HG03097 (cell line): ENCODE data around the gene P2RX4.
"Not testable (repeated sequence)": the region's sequence is repeated elsewhere in the genome, so short reads cannot be mapped to it uniquely, and the experiment has no call there.

Experiments
- ATAC-seq: cut with Tn5 transposase; IDR thresholded peaks from one replicate; pipeline ENCODE4 v1.9.1; 2021; ENCODE audit not compliant: unreplicated experiment, low FRiP score

The P2RX4 gene

GRCh38 chr12:121264951-121265515, 55.1 kb downstream of the P2RX4 start:
- ATAC-seq, result no peak

GRCh38 chr12:121267822-121268221, 57.9 kb downstream of the P2RX4 start:
- ATAC-seq, result no peak

DNA sequence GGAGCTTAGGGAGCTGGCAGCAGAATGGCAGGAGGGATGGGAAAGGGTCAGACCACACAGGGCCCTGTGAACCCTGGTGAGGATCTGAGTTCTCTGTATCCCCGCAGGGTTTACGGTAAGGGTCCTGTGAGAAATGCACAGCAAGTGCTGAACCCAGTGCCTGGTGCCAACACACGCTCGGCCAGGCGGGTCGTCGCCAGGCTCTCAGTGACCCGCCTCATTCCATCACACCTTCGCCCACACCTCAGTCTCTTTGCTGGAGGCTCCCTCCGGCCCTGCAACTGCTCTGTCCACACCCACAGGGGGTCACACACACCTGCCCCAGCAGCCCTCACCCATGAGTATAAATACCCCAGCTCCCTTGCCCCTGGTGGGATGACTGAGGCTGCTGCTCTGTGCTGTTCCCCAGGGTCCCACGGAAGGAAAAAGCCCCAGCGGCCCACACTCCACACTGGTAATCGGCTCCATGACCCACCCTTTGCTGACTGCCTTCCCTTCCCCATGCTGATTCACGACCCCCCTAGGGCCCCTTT, 63.5 kb downstream of the P2RX4 start:
- no peak for ATAC-seq

GRCh38 chr12:121274036-121274763, 64.3 kb downstream of the P2RX4 start:
- no peak for ATAC-seq

DNA sequence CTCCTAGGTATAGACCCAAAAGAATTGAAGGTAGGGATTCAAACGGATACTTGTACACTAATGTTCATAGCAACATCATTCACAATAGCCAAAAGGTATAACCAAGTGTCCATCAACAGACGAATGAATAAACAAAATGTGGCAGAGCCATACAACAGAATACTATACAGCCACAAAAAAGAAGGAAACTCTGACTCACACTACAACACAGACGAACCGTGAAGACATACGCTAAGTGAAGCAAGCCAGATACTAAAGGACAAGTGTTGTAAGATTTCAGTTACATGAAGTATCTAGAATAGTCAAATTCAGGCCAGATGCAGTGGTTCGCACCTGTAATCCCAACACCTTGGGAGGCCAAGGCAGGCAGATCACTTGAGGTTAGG, 67.4 kb downstream of the P2RX4 start:
- ATAC-seq, result no peak

DNA sequence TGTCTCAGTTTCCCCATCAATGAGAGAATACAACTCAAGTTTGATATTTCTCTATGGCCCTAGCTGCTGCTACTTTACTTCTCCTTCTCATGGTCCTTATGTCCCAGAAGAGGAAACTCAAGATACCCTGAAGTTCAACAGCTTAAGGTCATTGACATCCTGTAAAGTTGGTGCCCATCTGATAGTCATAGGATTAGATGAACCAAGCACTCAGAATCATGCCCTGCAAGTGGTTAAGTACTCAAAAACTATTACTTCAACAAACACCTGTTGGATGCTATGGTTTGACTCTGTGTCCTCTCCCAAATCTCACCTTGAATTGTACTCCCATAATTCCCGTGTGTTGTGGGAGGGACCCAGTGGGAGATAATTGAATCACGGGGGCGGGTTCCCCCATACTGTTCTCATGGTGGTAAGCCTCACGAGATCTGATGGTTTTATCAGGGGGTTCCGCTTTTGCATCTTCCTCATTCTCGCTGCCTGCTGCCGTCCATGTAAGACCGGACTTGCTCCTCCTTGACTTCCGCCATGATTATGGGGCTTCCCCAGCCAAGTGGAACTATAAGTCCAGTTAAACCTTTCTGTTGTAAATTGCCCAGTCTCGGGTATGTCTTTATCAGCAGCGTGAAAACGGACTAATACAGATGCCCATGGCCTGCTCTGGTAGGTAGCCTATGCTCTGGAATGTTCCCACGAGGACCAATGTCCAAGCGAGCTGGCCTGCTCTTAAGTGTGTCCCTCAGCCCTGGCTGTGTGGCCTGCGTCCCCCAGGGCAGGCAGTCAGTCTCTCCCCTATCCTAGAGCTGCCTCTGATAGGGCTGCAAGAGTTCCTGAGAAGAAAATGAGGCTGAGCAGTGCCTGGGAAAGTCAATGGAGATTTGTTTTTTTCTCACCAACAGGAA, 68.5 kb downstream of the P2RX4 start:
- no peak for ATAC-seq

DNA sequence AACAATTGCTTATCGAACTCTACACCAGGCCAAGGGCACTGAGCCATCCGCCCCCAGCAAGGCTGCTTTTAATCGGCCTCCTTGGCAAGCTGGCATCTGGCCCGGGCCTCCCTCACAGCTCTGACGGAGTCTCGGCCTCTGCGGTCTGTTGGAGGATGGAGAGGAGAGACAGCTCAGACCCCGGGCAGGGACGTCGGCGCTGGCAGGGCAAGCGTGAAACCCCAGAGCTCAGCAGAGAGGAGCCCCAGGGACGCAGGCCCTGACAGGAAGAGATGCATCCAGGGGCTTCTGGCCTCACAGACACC, 69.1 kb downstream of the P2RX4 start:
- no peak for ATAC-seq

- no peak for ATAC-seq
Observed at GRCh38 chr12:121279507-121279915, 69.6 kb downstream of the P2RX4 start.

GRCh38 chr12:121280531-121280930, 70.6 kb downstream of the P2RX4 start:
- ATAC-seq, result not testable (repeated sequence)

DNA sequence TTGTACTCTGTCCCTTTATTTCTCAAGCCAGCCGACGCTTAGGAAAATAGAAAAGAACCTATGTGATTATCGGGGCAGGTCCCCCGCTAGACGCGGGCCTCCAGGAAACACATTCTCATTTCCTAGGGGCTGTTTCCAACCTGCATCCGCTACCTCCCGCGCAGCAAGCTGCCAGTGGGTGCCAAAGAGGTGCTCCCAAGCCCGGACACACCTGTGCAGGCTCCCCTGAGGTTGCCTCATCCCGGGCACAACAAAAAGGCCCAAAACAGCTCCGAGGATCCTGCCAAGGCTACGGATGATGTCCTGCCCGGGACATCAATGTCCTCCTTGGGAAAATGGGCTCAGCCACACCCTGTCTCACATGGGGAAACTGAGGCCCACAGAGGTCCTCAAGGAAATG, 71.2 kb downstream of the P2RX4 start:
- ATAC-seq, result not testable (repeated sequence)

- no peak for ATAC-seq
Observed at GRCh38 chr12:121282072-121282742, 72.3 kb downstream of the P2RX4 start.

- not testable (repeated sequence) for ATAC-seq
Observed at GRCh38 chr12:121282910-121283309, 73.0 kb downstream of the P2RX4 start.

GRCh38 chr12:121283388-121283787, 73.5 kb downstream of the P2RX4 start:
- ATAC-seq, result no peak
